NCI-H146 treated with DMSO at 0.1 percent for 48 hours (cell line): Measurements from ENCODE around the gene ASB4.
"Not testable (repeated sequence)": the region's sequence is repeated elsewhere in the genome, so short reads cannot be mapped to it uniquely, and the experiment has no call there.

ENCODE experiments used
- DNase-seq: peaks from one replicate; lab custom pipeline; 2025; ENCODE audit not compliant: unreplicated experiment; lab: John Stamatoyannopoulos, UW

Gene ASB4

GRCh38 chr7:95478272-95479037, 7.3 kb upstream of the ASB4 start:
- peak; percentile 70 for DNase-seq

GRCh38 chr7:95479992-95480624, 5.6 kb upstream of the ASB4 start:
- no peak for DNase-seq

DNA sequence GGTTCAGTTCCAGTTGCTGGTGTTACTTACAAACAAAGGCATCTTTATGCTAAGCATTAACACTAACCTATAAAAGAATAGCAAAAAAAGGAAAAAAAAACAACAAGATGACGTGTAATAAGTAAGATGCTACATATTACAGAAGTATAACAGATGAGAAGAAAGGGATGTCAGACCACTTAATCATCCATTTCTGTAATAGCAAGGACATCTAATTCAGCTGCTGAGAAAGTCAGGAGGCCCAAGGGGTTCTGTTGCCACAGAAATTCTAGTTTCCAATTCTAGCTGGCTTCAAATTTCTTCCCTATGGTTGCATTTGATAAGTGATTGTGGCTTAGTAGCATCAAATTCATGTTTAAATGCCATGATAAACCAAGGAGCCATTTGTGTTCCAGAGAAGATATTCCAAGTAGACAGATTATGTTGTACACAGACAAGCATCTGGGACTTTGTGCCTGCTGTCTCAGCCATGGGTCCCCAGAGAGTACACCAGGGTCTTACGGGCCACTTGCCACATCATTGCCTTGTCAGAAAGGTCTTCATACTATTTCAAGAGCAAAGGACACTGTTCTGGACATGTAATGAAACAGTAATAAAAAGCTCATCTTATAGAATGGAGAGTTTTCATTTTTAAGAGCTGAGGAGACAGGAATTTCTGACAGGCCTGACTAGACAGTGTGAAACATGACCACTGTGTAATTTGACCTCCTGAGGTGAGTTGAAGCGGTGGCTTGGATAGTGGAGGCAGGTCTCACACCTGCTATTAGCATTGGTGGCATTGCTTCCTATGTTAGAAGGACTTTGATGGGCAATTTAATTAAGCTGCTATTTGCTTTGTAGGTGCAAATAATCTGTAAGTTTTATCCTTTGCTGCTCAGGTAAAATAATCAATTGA, 4.2 kb upstream of the ASB4 start:
- no peak for DNase-seq

- DNase-seq: no peak
Measured at GRCh38 chr7:95482424-95482823, 3.3 kb upstream of the ASB4 start.

DNA sequence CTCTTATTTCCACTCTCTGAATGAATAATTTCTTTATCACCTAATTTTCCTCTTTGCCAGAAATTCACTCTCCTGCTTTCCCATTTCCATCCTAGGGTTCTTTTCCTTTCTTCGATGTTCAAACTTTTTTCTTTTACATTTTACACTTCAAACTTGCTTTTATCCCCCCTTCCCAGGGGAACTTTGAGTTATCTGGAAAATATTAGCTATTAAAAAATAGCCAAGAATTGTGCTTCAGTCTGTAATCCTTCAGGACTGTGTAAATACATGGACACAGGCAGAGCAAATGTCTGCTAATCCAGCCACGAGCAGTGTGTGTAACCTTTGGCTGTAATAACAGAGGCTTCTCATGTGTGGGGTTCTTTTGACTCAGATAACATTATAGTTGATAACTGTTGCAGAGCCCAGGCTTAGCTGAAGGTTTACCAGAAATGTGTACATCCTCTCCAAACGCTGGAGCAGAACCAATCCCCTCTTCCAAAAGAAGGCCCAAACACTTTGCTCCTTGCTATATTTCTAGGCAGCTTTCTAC, 4.6 kb downstream of the ASB4 start:
- no peak for DNase-seq

- DNase-seq: no peak
Measured at GRCh38 chr7:95491201-95491600, 5.5 kb downstream of the ASB4 start.

DNA sequence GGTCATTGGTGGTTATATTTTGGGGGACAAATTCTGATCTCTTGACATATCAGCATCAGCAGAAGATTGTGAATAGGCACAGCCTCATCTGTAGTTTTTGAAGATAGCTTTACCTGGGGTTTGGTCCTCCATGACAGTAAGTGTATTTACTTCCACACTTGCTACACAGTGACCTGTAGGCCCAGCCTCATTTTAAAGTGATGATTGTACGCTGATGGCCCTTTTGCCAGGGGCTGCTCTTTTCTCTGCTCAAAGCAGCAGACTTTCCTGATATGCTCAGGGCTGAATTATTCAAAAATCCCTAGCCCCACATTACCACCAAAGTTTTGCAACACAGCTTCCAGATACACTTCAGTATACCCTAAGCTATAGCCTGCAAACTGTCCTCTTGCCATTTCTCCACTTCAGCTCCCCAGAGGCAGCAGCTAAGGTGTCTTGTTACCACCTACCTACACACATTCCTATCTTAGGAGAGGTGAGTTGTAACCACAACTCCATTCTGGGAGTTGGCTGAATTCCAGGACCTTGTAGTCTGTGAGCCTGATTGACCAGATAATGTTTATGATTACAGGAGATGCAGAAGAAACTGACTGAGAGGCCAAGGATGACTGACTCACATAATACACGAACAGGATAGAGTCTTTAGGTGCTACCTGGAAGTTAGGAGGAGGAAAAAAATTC, 6.0 kb downstream of the ASB4 start:
- DNase-seq: peak; percentile 6

DNA sequence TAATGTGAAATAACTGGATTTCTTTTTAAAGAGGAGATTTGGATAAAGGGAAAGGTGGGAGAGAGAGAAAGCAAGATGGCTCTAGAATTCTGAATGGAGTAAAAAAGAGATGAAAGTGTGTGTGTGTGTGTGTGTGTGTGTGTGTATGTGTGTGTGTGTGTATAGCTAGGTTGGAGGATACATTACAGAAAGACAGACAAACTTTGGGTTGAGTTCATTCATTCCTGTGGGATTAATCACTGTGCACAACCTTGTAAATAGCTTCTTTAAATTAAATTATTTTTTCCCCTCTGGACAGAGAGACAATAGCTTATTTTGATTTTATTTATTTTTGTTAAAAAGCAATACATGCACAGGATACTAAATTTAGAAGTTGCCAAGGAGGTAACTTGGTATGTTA, 7.5 kb downstream of the ASB4 start:
- no peak for DNase-seq

DNA sequence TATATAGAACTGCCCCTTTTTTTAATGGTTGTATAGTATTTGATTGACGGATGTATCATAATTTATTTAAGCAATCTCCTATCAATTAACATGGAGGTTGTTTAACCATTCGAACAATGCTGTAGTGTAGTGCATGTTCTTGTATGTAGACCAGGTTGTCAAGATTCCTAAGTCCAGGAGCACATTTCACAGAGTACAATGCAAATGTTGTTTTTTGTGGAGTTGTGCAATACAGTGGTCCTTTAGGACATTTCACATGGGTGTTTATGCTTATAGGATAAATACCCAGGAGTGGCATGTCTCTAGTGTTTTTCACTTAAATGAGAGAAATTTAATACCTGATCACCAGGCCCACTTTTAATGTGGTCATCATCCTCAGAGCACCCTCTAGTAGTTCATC, 8.1 kb downstream of the ASB4 start:
- no peak for DNase-seq

- no peak for DNase-seq
Measured at GRCh38 chr7:95501261-95501832, 15.6 kb downstream of the ASB4 start.

- no peak for DNase-seq
Measured at GRCh38 chr7:95502403-95502802, 16.7 kb downstream of the ASB4 start.

DNA sequence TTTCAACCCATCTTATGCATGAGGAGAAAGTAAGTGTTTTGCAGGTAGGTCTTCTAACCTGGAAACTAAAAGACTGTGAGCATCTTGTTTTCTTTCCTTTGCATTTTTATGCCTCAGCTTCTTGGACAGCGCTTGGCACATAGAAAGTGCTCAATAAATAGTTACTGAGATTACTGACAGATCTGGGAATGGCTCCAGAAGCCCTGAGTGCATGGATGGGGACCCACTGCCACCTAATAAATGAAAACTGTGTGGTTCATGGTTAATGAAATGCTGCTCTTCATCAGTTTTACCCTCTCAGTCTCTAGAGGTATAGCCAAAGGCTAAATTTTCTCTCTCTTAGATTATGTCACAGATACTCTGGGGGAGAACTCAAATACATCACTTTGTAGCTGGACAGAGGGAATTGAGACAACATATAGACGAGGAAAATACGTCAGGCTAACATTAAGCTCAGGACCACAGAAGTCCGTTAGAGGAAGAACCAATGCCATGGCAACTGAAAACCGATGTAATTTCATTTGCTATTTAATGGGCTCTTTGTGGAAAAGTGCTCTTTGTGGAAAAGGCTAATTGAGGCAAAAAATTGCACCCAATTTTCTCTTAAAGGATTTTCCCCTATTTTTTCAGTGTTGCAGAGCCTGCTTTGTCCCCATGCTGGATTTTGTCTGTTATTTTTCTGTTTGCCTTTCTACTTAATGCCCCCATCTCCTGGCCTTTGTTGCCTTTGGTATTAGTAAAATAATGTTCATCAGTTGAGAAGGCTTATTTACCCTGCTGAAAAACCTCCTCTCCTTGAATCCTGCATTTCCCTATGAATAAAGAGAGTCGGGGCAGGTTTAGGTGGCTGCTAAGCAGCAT, 17.8 kb downstream of the ASB4 start:
- no peak for DNase-seq

GRCh38 chr7:95504132-95504588, 18.4 kb downstream of the ASB4 start:
- not testable (repeated sequence) for DNase-seq

DNA sequence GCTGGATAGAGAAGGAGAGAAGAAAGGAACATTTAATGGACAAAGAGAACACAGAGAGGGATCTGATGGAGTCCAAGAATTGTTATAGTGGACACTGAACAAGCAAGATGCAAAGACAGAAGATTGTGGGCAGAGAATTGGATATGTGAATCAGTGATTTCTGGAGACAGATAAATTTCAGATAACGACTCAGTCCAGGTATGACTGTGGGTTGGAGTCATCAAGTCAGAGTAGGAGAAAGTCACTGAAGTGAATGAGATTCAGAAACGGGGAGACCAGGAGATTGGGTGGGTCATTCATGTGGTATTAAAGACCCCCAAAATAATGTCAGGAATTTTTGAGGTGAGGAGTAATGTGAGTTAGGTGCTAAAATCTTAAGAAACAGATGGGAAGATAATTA, 23.0 kb downstream of the ASB4 start:
- DNase-seq: no peak

- peak; percentile 50 for DNase-seq
Measured at GRCh38 chr7:95509199-95509598, 23.5 kb downstream of the ASB4 start.

GRCh38 chr7:95511716-95512260, 26.0 kb downstream of the ASB4 start:
- DNase-seq: peak; percentile 54

DNA sequence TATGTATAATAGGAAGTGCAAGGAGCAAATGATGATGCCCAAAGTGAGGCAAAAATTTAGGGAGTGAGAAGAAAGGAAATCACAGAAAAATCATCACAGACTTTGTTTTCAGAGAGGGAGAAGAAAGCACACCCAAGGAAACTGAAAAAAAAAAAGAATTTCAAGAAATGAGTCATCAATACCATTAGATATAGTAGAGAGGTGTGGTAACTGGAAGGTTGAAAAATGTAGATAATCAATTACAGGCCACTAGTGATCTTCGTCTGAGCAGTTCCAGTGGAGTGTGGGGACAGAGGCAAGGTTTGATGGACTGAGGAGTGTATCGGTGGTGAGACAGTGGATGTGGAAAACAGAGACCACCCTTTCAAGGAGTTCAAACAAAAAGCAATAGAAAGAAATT, 31.7 kb downstream of the ASB4 start:
- DNase-seq: no peak

- DNase-seq: no peak
Measured at GRCh38 chr7:95517870-95518269, 32.1 kb downstream of the ASB4 start.

DNA sequence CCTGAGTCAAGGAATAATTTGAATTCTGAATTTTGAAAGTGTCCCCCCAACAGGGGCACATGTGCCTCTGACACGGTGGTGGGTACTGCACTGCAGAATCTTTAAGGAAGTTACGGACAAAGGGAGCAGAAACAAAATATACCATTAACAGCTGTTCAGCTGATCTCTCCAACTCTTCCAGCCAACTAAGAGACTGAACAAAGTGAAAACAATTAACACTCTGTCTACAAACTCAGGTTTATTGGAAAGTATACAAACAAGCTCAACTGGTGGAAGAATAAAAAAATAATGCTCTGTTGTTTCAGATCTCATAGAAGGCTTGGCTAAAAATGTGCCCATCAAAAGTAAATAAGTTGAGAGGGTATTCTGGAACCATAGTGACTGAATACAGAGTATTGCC, 34.4 kb downstream of the ASB4 start:
- no peak for DNase-seq
